Urinary bladder (tissue), 4 donors: ENCODE results near the gene ZNF544. TPM values are rescaled to one million over a fixed set of nuclear protein-coding genes. Genes with fewer than 3 reads are reported as not detected.

Experiments
- DNase-seq: peaks from one replicate; pipeline ENCODE4 v3.0.0-alpha.2; 2015; ENCODE audit errors: extremely low spot score
- H3K27ac ChIP-seq: one replicate; pipeline ENCODE4 v1.5.1; 2013; ENCODE audit warnings: low read depth, mild to moderate bottlenecking, moderate library complexity
- H3K36me3 ChIP-seq: one replicate; pipeline ENCODE4 v1.6.1; 2013; ENCODE audit warnings: mild to moderate bottlenecking, moderate library complexity; ENCODE audit not compliant: insufficient read depth
- H3K4me1 ChIP-seq: one replicate; pipeline ENCODE4 v1.6.1; 2013; ENCODE audit warnings: mild to moderate bottlenecking, moderate library complexity; ENCODE audit not compliant: insufficient read depth
- H3K4me3 ChIP-seq: one replicate; pipeline ENCODE4 v1.5.1; 2013; ENCODE audit warnings: low read depth, low read length
- WGBS: extraction: QIAGEN DNeasy Blood & Tissue Kit; methylation state at CpG from one replicate; pipeline ENCODE4 v1.1.7; 2013; 5-methylcytosine and 5-hydroxymethylcytosine counted together
- polyA plus RNA-seq: library from polyadenylated mRNA; stranded (reverse); fragments of 200-250 nt; gene quantifications from one replicate; pipeline ENCODE4 v1.2.3, GENCODE V29; 2013
- total RNA-seq: library from RNA; depleted of rRNA; stranded (reverse); fragments of >200 nt; gene quantifications from one replicate; pipeline ENCODE4 v1.2.3, GENCODE V29; 2014
- donor health status: healthy with polysubstance abuse.
- donor health status: healthy.

ZNF544 gene
- total and polyA plus RNA-seq, 2 donors = 23.6 to 51.4 TPM

DNA sequence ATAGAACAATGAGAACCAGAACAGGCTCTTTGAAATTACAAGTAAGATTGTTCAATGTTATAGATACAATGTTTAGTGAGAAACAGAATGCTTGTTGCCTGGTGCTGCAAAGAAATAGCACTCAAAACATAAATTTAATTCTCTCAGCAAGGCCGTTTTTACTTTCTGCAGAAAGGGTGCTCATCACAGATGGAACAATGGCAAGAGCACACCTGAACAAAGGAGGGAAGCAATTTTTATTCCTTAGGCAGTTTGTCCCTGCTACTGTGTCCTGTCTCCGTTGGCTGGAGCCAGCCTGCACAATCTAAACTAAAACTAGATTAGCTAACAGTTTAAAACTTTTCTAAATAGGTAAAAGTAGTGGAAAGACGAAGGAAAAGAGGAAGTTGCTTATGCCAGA lies 39.6 kb downstream of the ZNF544 start:
- Histone ChIP-seq H3K36me3 (peaks cover 4% of the 10 kb centered on the region), H3K27ac (no peak overlapping the region), H3K4me1 (no peaks in the 10 kb centered on the region), H3K4me3 (no peak overlapping the region)
- 97% methylated on average over 3 of the region's 3 CpGs for WGBS
- DNase-seq = no peak

DNA sequence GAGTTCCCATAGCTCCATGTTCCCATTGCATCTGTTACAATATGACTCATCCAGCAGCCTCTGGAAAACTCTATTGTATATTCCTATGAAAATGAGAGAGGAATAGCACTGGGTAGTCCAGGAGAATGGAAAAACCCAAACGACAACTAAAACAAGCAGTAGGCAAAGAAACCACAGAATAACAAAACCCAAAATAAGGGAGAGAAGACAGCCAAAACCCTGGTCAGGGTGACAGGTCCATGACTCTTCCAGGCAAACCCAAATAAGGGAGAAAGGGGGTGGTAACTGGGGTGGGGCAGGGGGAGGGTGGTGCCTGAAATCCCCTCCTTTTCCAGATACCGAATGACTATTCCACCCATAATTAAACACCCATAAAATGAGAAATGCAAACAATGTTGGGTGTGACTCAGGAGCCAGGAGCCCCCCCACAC lies 46.1 kb downstream of the ZNF544 start:
- no peak overlapping the region for H3K27ac ChIP-seq
- DNase-seq = no peak
- 83% methylated on average over 2 of the region's 2 CpGs for WGBS
- H3K4me1 ChIP-seq = peaks cover 2% of the 10 kb centered on the region
- H3K4me3 ChIP-seq = no peak overlapping the region
- H3K36me3 ChIP-seq = peaks cover 4% of the 10 kb centered on the region

DNA sequence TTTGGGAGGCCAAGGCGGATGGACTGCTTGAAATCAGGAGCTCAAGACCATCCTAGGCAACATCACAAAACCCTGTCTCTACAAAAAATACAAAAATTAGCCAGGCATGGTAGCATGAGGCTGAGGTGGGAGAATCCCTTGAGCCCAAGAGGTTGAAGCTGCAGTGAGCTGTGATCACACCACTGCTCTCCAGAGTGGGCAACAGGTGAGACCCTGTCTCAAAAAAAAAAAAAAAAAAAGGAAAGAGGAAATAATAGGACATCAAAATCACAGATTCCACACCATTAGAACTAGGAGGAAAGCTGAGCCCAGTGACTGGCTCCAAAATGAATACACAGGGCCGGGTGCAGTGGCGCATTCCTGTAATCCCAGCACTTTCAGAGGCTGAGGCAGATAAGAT lies 46.9 kb downstream of the ZNF544 start:
- no peak overlapping the region for H3K27ac ChIP-seq
- 96% methylated on average over 3 of the region's 3 CpGs for WGBS
- H3K4me1 ChIP-seq = peaks cover 2% of the 10 kb centered on the region
- H3K36me3 ChIP-seq = peaks cover 4% of the 10 kb centered on the region
- no peak for DNase-seq
- no peak overlapping the region for H3K4me3 ChIP-seq

DNA sequence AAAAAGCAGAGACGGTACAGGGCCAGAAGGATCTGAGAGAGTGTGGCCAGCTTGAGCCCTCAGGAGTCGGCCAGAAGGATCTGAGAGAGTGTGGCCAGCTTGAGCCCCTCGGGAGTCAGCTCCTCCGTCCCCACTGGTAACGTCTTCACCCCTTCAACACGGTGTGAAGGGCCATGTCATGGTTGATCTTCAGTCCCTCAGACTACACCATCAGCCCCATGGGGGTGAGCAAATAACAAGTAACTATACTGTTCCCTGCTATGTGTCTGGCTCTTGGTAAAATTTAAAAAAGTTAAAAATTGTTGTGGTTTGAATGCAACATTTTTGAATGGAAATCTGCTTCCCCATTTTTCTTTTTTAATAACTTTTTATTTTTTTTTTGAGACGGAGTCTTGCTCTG lies 48.5 kb downstream of the ZNF544 start:
- no peak for DNase-seq
- H3K4me3 ChIP-seq = no peak overlapping the region

DNA sequence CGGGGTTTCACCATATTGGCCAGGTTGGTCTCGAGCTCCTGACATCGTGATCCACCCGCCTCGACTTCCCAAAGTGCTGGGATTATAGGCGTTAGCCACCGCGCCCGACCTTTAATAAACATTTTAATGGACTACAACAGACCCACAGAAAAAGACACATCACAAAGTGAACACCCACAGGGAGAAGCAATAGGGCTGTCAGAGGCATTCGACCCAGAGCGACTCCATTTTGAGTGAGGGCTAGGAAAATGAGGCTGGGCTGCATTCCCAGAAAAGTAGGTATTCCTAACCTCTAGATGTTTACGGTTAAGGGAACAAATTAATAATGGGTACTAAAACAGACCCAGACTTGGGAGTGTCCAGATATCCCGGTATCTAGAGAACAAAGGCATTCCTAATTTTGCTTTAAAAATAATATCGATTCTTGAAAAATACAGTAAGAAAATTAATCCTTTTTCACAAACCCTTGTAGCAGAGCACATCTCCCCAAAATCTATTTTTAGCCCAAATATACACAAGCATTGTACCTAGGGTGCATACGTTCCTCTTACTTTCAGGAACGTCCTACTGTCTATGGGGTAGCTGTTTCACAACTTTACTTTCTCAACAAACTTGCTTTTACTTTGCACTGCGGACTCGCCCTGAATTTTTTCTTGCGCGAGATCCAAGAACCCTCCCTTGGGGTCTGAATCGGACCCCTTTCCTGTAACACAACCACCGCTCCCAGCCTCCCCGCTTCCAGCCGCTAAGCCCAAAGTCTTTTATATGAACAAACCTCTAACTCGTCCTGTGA lies 49.2 kb downstream of the ZNF544 start:
- Histone ChIP-seq H3K4me1 (peaks cover 2% of the 10 kb centered on the region), H3K27ac (peak overlapping the region; percentile 79), H3K4me3 (peak overlapping the region; percentile 74), H3K36me3 (no peaks in the 10 kb centered on the region)
- WGBS = 37% methylated on average over 25 of the region's 25 CpGs
- no peak for DNase-seq

More for the DNA sequence above, 48.5 kb downstream of the ZNF544 start:
- H3K27ac ChIP-seq = no peak overlapping the region
- 98% methylated on average over 7 of the region's 7 CpGs for whole genome bisulfite sequencing
- H3K4me1 ChIP-seq = peaks cover 2% of the 10 kb centered on the region
- H3K36me3 ChIP-seq = no peaks in the 10 kb centered on the region

DNA sequence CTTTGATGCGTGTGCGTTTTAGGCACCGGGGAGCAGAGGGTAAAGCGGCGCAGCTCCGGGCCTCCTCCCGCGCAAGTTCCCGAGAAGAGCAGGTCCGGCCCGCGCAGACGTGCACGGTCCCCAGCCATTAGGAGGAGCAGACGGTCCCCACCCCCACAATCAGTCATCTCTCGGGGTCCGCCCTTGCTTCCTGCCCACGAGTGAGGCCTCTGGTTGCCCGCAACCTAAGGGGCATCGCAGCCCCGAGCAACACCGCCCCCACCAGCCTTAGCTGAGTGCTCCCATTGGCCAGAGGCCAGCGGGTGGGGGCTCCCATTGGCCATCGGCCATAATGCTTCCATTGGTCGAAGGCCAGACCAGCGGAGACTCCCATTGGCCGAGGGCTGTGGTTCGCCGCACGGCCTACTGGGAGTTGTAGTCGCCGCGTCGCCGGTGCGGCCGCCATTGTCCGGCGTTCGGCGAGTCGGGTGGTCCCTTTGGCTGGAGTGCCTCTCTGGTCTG lies 49.9 kb downstream of the ZNF544 start, which contains the start of gene ZNF8:
Gene ZNF8 (plus strand): TSS at position 415 of the 501 bp plus-strand sequence. CDS start 127 bp downstream, outside the sequence.
- H3K4me3 ChIP-seq = peak within 1 kb of the TSS; percentile 74
- no peaks in the 10 kb centered on the region for H3K36me3 ChIP-seq
- DNase-seq = peak; percentile 91
- WGBS = under 1% methylated on average over 42 of the region's 42 CpGs
- peak within 1 kb of the TSS; percentile 79 for H3K27ac ChIP-seq
- H3K4me1 ChIP-seq = peaks cover 2% of the 10 kb centered on the region

DNA sequence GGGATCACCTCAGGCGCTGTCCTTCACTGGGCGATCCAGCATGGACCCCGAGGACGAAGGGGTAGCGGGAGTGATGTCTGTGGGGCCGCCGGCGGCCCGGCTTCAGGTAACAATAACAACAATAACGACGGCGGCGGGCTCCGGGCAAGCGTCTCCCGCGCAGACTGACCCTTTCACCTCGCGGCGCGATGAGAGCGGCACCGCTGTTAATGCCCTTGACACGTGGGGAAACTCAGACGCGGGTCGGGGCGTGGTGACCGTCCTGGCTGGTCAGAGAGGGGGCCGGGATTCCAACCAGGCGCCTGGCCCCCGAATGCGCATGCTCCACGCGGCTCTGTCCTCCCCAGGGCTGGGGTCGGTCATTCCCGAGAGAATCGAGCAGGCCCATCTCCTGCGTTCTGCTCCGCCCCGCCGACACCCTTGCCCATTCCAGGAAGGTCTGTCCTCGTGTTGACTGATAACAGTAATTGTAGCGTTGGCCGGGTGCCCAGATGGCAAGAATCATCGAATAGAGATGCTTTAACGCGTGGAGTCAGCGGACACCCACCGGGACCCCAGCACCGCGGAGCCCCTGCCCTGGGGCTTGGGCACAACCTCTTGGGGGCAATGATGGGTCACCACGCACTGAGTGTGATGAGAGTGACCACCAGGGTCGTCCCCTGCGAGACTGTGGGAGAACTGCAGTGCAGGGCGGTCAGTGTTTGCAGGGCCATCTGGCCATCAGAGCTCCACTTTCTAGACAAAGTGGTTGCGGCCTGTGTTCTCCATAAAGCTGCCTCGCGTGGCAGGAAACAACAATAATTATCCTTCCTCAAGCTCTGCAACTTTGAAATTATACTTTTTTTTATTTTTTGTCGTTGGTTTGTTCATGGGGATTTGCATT lies 50.6 kb downstream of the ZNF544 start:
- peak; percentile 57 for DNase-seq
- Histone ChIP-seq H3K27ac (peak overlapping the region; percentile 56), H3K4me1 (peaks cover 2% of the 10 kb centered on the region), H3K4me3 (peak overlapping the region; percentile 74), H3K36me3 (no peaks in the 10 kb centered on the region)
- WGBS = 3% methylated on average over 60 of the region's 60 CpGs

DNA sequence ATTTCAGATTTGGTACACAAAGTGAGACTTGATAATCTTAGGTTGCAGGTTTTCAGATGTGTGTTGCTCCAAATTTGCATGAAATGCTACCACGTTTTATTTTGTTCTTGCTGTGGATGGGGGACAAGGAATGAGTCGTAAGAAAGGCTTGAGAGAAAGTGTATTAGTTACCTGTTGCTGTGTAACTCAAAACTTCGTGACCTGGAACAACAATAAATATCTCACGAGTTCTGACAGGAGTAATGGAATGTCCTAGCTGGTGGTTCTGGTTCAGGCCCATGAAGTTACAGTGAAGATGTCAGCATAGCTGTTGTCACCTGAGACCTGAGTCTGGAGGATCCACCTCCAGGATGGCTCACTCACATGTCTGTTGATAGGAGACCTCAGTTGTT lies 51.2 kb downstream of the ZNF544 start:
- H3K27ac ChIP-seq = no peak overlapping the region
- WGBS = 65% methylated on average over 4 of the region's 4 CpGs
- no peak overlapping the region for H3K4me3 ChIP-seq
- peaks cover 2% of the 10 kb centered on the region for H3K4me1 ChIP-seq
- no peak for DNase-seq
- H3K36me3 ChIP-seq = no peaks in the 10 kb centered on the region

DNA sequence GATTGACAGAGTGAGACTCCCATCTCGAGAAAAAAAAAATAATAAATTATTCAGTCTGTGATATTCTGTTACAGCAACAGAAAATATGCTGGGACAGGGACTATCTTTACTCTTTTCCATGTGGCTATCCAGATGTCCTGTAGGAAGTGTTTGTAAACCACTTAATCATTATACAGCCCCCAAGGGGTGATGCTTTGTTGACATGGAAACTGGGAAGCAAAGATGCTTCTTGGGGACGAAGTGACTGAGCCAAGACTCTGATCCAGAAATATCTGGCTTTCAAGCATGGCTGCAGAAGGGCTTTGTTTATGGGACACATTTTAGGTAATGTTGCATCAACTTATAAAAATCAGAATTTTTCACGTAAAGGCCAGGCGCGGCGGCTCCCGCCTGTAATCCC lies 55.5 kb downstream of the ZNF544 start:
- H3K4me1 ChIP-seq = no peaks in the 10 kb centered on the region
- 92% methylated on average over 7 of the region's 7 CpGs for WGBS
- H3K36me3 ChIP-seq = peaks cover 6% of the 10 kb centered on the region
- H3K4me3 ChIP-seq = no peak overlapping the region
- H3K27ac ChIP-seq = no peak overlapping the region
- DNase-seq = no peak

DNA sequence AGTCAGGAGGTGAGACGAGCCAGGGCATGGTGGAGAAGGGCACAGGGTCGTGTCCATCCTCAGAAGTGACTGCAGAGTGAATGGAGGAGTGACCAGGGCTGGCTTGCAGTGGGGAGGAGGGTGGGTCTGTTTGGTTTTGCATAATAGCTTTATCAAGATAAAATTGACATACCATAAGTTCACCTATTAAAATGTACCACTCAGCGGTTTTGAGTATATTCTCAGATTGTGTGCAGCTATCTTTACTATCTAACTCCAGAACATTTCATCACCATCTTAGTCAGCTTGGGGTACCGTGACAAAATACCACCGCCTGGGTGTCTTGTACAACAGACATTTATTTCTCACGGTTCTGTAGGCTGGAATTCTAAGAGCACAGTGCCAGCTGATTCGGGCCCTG lies 63.2 kb downstream of the ZNF544 start:
- Histone ChIP-seq H3K36me3 (peaks cover 9% of the 10 kb centered on the region), H3K27ac (no peak overlapping the region), H3K4me3 (no peak overlapping the region), H3K4me1 (no peaks in the 10 kb centered on the region)
- WGBS = 96% methylated on average over 7 of the region's 7 CpGs
- no peak for DNase-seq

DNA sequence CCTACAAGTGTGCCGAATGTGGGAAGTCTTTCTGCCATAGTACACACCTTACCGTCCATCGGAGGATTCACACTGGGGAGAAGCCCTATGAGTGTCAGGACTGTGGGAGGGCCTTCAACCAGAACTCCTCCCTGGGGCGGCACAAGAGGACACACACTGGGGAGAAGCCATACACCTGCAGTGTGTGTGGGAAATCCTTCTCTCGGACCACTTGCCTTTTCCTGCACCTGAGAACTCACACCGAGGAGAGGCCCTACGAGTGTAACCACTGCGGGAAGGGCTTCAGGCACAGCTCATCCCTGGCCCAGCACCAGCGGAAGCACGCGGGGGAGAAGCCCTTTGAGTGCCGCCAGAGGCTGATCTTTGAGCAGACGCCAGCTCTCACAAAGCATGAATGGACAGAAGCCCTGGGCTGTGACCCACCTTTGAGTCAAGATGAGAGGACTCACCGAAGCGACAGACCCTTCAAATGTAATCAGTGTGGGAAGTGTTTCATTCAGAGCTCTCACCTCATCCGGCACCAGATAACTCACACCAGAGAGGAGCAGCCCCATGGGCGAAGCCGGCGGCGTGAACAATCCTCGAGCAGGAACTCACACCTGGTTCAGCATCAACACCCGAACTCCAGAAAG lies 66.1 kb downstream of the ZNF544 start:
- Histone ChIP-seq H3K4me3 (no peak overlapping the region), H3K36me3 (peaks cover 7% of the 10 kb centered on the region), H3K4me1 (no peaks in the 10 kb centered on the region), H3K27ac (no peak overlapping the region)
- DNase-seq = no peak
- WGBS = 97% methylated on average over 22 of the region's 22 CpGs

DNA sequence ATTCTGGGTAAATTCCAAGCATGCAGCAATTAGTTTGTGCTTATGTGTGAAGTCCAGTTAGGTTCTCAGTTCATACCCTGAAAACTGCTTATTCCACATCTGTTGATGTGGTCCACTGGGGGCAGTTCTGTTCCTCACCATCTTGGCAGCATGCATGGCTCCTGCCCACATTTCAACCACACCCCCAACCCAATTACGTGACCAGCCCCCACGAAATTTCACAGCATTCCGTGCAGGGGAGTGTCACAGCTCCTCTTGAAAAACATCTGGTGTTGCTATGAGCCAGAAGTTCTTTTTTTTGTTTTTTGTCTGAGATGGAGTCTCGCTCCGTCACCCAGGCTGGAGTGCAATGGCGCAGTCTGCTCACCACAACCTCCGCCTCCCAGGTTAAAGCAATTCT lies 67.4 kb downstream of the ZNF544 start:
- H3K27ac ChIP-seq = no peak overlapping the region
- H3K4me3 ChIP-seq = no peak overlapping the region
- no peaks in the 10 kb centered on the region for H3K4me1 ChIP-seq
- H3K36me3 ChIP-seq = peaks cover 7% of the 10 kb centered on the region
- WGBS = 91% methylated on average over 7 of the region's 7 CpGs
- no peak for DNase-seq

DNA sequence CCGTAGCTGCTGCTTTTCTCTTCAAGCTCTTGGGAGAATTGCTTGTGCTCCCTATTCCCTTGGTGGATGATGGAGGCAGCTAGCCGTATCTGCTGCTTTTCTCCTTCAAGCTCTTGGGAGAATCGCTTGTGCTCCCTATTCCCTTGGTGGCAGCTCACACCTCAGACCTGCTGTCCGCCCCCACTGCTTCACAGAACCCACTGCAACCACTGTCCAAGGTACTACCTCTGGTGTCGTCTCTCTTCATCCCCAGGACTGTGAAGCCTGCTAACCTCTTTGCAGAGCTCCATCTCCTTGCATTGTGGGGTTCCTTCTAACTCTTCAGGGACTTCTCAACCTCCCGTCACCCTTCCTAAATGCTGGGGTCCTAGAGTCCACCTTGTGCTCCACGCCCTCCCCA lies 71.9 kb downstream of the ZNF544 start:
- Histone ChIP-seq H3K36me3 (no peaks in the 10 kb centered on the region), H3K27ac (no peak overlapping the region), H3K4me1 (no peaks in the 10 kb centered on the region), H3K4me3 (no peak overlapping the region)
- WGBS = 91% methylated on average over 7 of the region's 7 CpGs
- no peak for DNase-seq
